PC-3 (cell line): ENCODE measurements around the gene FOXD1. TPM values are rescaled to one million over a fixed set of nuclear protein-coding genes. Genes with fewer than 3 reads are reported as not detected.

ENCODE experiments used
- ATAC-seq: fragments of 200-7000 bp; cut with Tn5 transposase; 2 replicates; pipeline ENCODE4 v1.9.1; 2020; ENCODE audit warnings: mild to moderate bottlenecking, moderate library complexity
- BruUV-seq: library from RNA; stranded (reverse); fragments of 400-500 nt; replicated peaks from 2 replicates; lab custom pipeline; 2021; lab: Mats Ljungman, UMichigan
- CTCF ChIA-PET: fragments of 300-600 bp; sonication (Branson Sonifier 250); formaldehyde crosslinking; loops from one replicate; lab custom pipeline; 2022; ENCODE audit warnings: antibody characterized with exemption; lab: Charles Lee
- POLR2A ChIA-PET: fragments of 300-600 bp; sonication (Branson Sonifier 250); formaldehyde crosslinking; loops from one replicate; lab custom pipeline; 2022; ENCODE audit warnings: antibody characterized with exemption; ENCODE audit not compliant: unreplicated experiment; lab: Charles Lee
- DNase-seq: peaks from one replicate; pipeline ENCODE4 v3.0.0-alpha.2; 2015
- H2AFZ ChIP-seq: fragments of 300-600 bp; sonication (generic); 2 replicates; pipeline ENCODE4 v1.6.0; 2016; ENCODE audit warnings: antibody characterized with exemption, low read length
- H3F3A ChIP-seq: fragments of 300-600 bp; sonication (generic); one replicate; pipeline ENCODE4 v1.6.0; 2017; ENCODE audit warnings: antibody characterized with exemption, low read length, control low read depth, mild to moderate bottlenecking; ENCODE audit not compliant: unreplicated experiment
- H3K27ac ChIP-seq: fragments of 300-600 bp; sonication (generic); 2 replicates; pipeline ENCODE4 v1.5.1; 2016; ENCODE audit warnings: mild to moderate bottlenecking, low read length
- H3K27me3 ChIP-seq: fragments of 300-600 bp; sonication (generic); 2 replicates; pipeline ENCODE4 v1.6.1; 2016; ENCODE audit warnings: low read length, mixed read lengths
- H3K36me3 ChIP-seq: fragments of 300-600 bp; sonication (generic); 2 replicates; pipeline ENCODE4 v1.6.1; 2016; ENCODE audit warnings: low read depth, mixed run types, low read length, mixed read lengths
- H3K4me1 ChIP-seq: fragments of 300-600 bp; sonication (generic); 2 replicates; pipeline ENCODE4 v1.5.1; 2016; ENCODE audit warnings: low read length; ENCODE audit not compliant: insufficient read depth
- H3K4me2 ChIP-seq: fragments of 300-600 bp; sonication (generic); 2 replicates; pipeline ENCODE4 v1.6.0; 2016; ENCODE audit warnings: low read length
- H3K4me3 ChIP-seq: fragments of 300-600 bp; sonication (generic); 2 replicates; pipeline ENCODE4 v1.5.1; 2016; ENCODE audit warnings: mild to moderate bottlenecking, low read length, mixed read lengths
- H3K79me2 ChIP-seq: fragments of 300-600 bp; sonication (generic); 2 replicates; pipeline ENCODE4 v1.6.1; 2017; ENCODE audit warnings: low read length, mixed read lengths
- H3K9ac ChIP-seq: fragments of 300-600 bp; sonication (generic); 2 replicates; pipeline ENCODE4 v1.6.0; 2016; ENCODE audit warnings: mild to moderate bottlenecking, low read length
- H3K9me2 ChIP-seq: fragments of 300-600 bp; sonication (generic); replicated peaks from 2 replicates; pipeline ENCODE4 v1.6.1; 2016; ENCODE audit warnings: mixed run types, low read length, mixed read lengths
- H3K9me3 ChIP-seq: fragments of 300-600 bp; sonication (generic); 2 replicates; pipeline ENCODE4 v1.6.1; 2016; ENCODE audit warnings: low read length, mixed read lengths
- H4K20me1 ChIP-seq: fragments of 300-600 bp; sonication (generic); 2 replicates; pipeline ENCODE4 v1.6.1; 2016; ENCODE audit warnings: low read length, mixed read lengths
- EZH2 ChIP-seq: fragments of 300-600 bp; sonication (generic); IDR thresholded peaks from one replicate; pipeline ENCODE4 v1.6.1; 2017; ENCODE audit warnings: antibody characterized with exemption, mild to moderate bottlenecking, low read length; ENCODE audit not compliant: unreplicated experiment
- EZH2phosphoT487 ChIP-seq: fragments of 300-600 bp; sonication (generic); IDR thresholded peaks from 2 replicates; pipeline ENCODE4 v1.6.1; 2018; ENCODE audit warnings: mild to moderate bottlenecking, antibody characterized with exemption, low read length, borderline replicate concordance
- intact Hi-C: fragments of 100-400 bp; cut with micrococcal nuclease; formaldehyde crosslinking; loops from 2 replicates; pipeline ENCODE4 v1.9.0; 2023
- total RNA-seq: library from RNA; depleted of rRNA; stranded (reverse); fragments of >200 nt; gene quantifications from 2 replicates; pipeline ENCODE4 v1.2.3, GENCODE V29; 2014
- TF ChIP-seq, protein P1 (sequence below): fragments of 300-600 bp; sonication (generic); conservative IDR thresholded peaks from 2 replicates; pipeline ENCODE4 v1.5.1; 2017; ENCODE audit warnings: antibody characterized with exemption, low read depth, mild to moderate bottlenecking, low read length

FOXD1 gene
- total RNA-seq, 1 experiment from 2014 or later: 10.3 TPM

DNA sequence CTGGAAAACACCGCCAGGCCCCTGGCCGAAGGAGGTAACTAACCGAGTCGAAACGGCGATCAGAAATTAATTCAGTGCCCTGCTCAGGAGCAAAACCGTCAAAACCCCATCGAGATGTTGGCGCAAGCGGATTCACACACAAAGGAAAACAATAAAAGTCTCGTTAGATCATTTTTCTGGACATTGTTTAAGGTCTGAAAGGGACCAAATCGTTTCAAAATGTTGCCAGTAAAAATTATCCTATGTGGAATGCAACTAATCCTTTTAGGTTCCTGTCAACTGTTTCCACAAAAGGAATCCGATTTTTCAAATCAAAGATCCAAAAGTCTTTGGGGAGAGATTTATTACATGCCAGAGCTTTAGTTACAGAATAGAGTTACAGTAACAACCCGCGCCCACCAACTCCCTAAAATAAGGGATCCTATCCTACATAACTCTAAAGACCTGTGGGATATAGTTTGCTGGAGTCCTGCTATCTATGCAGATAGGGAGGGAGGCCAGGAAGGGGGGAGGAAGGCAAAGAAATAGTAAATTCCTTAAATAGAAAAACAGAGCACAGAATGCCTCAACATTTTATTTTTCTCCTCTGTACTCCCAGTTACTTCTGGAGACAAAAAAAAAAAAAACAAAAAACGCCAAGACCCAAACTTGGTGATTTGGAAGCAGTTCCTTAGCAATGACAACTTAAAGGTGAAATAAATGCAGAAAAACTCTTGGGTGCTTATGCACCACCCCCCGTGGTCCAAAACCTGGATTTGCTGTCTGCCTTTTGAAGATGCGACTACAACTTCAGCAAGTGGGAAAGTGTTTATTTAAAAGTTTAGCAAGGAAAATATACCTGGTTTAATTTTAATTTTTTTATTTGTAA is 10.6 kb downstream of the FOXD1 start:
- ChIA-PET POLR2A (no interaction called here), CTCF (interaction anchor here (0.7 kb wide), 2 partner anchors 17 to 137 kb away, joined by 3 read pairs; no protein-coding TSS in a partner anchor)
- intact Hi-C loops: loop anchor here (1.0 to 10.0 kb wide), 5 partner anchors 13 to 221 kb away; no protein-coding TSS in a partner anchor
- Histone ChIP-seq H3F3A (no peaks in the 10 kb centered on the region), H3K36me3 (no peaks in the 10 kb centered on the region), H3K9me3 (no peaks in the 10 kb centered on the region), H2AFZ (peak overlapping the region; percentile 94), H3K9ac (peak overlapping the region; percentile 69), H3K79me2 (no peaks in the 10 kb centered on the region), H3K9me2 (no peaks in the 10 kb centered on the region), H4K20me1 (no peaks in the 10 kb centered on the region), H3K4me1 (peaks cover 16% of the 10 kb centered on the region; the same call in 1 of the 2 replicates), H3K4me3 (peak overlapping the region; percentile 68), H3K27ac (peak overlapping the region; percentile 72), H3K27me3 (no peaks in the 10 kb centered on the region), H3K4me2 (peak overlapping the region; percentile 88)
- DNase-seq (peak; percentile 8), ATAC-seq (0 out of 2 replicates have a peak, but pooled peaks have one; percentile 7)
- TF ChIP-seq EZH2phosphoT487: no peak
- TF ChIP-seq, protein P1, sequence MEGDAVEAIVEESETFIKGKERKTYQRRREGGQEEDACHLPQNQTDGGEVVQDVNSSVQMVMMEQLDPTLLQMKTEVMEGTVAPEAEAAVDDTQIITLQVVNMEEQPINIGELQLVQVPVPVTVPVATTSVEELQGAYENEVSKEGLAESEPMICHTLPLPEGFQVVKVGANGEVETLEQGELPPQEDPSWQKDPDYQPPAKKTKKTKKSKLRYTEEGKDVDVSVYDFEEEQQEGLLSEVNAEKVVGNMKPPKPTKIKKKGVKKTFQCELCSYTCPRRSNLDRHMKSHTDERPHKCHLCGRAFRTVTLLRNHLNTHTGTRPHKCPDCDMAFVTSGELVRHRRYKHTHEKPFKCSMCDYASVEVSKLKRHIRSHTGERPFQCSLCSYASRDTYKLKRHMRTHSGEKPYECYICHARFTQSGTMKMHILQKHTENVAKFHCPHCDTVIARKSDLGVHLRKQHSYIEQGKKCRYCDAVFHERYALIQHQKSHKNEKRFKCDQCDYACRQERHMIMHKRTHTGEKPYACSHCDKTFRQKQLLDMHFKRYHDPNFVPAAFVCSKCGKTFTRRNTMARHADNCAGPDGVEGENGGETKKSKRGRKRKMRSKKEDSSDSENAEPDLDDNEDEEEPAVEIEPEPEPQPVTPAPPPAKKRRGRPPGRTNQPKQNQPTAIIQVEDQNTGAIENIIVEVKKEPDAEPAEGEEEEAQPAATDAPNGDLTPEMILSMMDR: no peak; the same call in 1 of the 2 replicates
- no peak for TF ChIP-seq EZH2
- TSS peak; percentile 28 for BruUV-seq

DNA sequence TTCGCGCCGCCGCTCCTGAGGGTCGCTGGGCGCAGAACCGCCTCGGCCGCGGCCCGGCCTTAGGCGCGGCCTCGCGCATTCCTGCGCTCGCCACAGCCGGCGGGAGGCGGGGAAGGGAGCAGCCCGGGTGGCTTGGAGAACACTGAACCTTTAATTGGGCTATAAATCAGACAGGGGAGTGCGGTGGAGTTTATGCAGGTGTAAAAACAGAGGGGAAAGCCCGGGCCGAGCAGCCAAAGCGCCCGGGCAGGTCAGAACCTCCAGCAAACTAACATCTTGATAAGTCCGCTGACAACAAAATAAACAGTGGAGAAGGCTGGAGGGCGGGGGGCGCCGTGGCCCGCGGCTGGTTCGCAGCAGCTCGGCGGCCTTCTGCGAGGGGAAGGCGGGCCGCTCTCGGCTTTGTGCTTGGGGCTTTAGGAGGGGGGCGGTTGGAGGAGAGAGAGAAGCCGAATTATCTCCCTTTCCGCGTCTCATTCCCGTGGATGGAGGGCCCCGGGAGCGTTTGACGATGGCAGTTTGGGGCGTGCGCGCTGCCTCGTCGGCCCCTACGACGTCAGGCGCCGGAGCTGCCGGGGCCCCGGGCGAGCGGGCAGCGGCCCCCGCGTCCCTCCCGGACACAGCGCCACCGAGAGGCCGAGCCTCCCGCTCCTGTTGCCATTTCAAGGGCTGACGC is 11.3 kb downstream of the FOXD1 start:
- ChIA-PET CTCF (interaction anchor here (0.7 kb wide), 1 partner anchor 17 kb away, joined by 3 read pairs; no protein-coding TSS in a partner anchor), POLR2A (no interaction called here)
- no peaks in the 10 kb centered on the region for H3K9me3 ChIP-seq
- H3K4me2 ChIP-seq: peak overlapping the region; percentile 88
- H3K79me2 ChIP-seq: no peaks in the 10 kb centered on the region
- DNase-seq (peak; percentile 80), ATAC-seq (peak; percentile 84)
- H3K9me2 ChIP-seq: no peaks in the 10 kb centered on the region
- no peaks in the 10 kb centered on the region for H4K20me1 ChIP-seq
- peak overlapping the region; percentile 68 for H3K4me3 ChIP-seq
- TF ChIP-seq EZH2phosphoT487 (no peak), EZH2 (no peak)
- TF ChIP-seq, protein P1: peak; percentile 72
- intact Hi-C loops: loop anchor here (1.0 to 10.0 kb wide), 5 partner anchors 14 to 220 kb away; no protein-coding TSS in a partner anchor
- H3K9ac ChIP-seq: peak overlapping the region; percentile 69
- H3K27me3 ChIP-seq: no peaks in the 10 kb centered on the region
- H3K4me1 ChIP-seq: peaks cover 16% of the 10 kb centered on the region; the same call in 1 of the 2 replicates
- peak overlapping the region; percentile 94 for H2AFZ ChIP-seq
- peak overlapping the region; percentile 72 for H3K27ac ChIP-seq
- H3F3A ChIP-seq: no peaks in the 10 kb centered on the region
- no peaks in the 10 kb centered on the region for H3K36me3 ChIP-seq
- BruUV-seq: no TSS peak
